NK-92 (cell line): ENCODE measurements around the gene ASIC4.

Source experiments
- DNase-seq: peaks from one replicate; lab custom pipeline; 2025; ENCODE audit not compliant: unreplicated experiment; lab: John Stamatoyannopoulos, UW

ASIC4 gene

GRCh38 chr2:219478916-219479315, 35.4 kb upstream of the ASIC4 start:
- DNase-seq: no peak

DNA sequence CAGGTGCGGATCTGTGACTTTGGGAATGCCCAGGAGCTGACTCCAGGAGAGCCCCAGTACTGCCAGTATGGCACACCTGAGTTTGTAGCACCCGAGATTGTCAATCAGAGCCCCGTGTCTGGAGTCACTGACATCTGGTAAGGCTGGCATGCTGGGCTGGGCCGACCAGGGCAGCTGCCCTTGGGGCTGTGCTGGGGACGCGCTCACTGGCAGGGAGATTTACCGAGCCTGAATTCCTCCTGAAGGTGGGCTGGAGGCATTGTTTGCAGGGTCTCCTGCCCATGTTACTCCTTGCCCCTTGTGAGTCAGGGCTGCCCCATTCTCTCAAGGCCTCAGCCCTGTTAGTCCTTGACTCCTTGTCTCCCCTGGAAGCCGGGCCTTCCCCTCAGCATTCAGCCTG, 34.3 kb upstream of the ASIC4 start:
- DNase-seq: no peak

GRCh38 chr2:219482674-219483405, 31.4 kb upstream of the ASIC4 start:
- no peak for DNase-seq

GRCh38 chr2:219483451-219484342, 30.6 kb upstream of the ASIC4 start:
- DNase-seq: no peak

DNA sequence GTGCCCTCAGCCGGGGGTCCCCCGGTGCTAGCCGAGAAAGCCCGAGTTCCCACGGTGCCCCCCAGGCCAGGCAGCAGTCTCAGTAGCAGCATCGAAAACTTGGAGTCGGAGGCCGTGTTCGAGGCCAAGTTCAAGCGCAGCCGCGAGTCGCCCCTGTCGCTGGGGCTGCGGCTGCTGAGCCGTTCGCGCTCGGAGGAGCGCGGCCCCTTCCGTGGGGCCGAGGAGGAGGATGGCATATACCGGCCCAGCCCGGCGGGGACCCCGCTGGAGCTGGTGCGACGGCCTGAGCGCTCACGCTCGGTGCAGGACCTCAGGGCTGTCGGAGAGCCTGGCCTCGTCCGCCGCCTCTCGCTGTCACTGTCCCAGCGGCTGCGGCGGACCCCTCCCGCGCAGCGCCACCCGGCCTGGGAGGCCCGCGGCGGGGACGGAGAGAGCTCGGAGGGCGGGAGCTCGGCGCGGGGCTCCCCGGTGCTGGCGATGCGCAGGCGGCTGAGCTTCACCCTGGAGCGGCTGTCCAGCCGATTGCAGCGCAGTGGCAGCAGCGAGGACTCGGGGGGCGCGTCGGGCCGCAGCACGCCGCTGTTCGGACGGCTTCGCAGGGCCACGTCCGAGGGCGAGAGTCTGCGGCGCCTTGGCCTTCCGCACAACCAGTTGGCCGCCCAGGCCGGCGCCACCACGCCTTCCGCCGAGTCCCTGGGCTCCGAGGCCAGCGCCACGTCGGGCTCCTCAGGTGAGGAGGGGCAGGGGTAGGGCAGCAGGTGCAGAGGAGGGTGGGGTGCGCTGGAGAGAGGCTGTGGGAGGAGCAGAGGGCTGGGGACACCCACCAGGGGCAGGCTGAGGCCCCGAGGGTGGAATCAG, 29.7 kb upstream of the ASIC4 start:
- no peak for DNase-seq

DNA sequence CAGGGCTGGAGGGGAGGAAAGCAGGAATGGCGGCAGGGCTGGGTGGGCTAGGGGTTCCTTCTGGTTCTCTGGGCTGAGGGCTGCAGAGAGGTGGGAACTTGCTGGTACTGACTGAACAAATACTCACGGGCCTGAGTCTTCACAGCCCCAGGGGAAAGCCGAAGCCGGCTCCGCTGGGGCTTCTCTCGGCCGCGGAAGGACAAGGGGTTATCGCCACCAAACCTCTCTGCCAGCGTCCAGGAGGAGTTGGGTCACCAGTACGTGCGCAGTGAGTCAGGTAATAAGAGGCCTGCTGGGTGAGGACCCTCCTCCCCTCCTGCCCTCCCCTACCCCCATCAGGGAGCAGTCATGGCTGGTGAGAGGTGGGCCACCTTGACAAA, 29.1 kb upstream of the ASIC4 start:
- no peak for DNase-seq

DNA sequence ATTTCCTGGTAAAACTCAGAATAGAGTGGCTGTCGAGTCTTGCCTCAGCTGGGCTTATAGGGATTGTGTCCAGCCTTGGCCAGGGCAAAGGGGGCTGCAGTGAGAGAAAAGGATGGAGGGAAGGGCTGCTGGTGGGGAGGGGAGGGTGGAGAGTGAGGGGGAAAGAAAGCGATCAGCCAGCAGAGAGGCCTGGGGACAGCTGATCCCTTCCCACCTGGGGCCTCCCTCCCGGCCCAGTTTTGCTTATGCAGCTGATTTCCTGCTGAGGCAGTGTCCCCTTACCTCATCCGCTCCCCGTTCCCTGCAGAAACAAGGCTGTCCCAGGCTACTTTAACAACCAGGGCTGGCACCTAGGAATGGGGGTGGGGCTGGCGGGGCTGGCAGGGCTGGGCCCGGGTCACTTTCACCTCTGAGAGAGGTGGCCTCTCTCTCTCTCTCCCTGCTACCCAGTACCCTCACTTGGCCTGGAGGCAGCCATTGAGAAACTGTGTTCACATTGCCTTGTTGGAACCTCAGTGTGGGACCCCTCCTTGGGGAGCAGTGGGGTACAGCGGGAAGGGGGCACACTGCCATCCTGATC, 27.8 kb upstream of the ASIC4 start:
- no peak for DNase-seq

GRCh38 chr2:219488149-219488843, 26.0 kb upstream of the ASIC4 start:
- no peak for DNase-seq

- no peak for DNase-seq
These were observed 25.5 kb upstream of the ASIC4 start for GRCh38 chr2:219488844-219489194.

DNA sequence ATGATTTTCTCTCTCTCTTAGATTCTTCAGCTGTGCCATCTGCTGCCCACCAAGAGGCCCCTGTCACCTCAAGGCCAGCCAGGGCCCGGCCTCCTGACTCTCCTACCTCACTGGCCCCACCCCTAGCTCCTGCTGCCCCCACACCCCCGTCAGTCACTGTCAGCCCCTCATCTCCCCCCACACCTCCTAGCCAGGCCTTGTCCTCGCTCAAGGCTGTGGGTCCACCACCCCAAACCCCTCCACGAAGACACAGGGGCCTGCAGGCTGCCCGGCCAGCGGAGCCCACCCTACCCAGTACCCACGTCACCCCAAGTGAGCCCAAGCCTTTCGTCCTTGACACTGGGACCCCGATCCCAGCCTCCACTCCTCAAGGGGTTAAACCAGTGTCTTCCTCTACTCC, 25.0 kb upstream of the ASIC4 start:
- DNase-seq: no peak

DNA sequence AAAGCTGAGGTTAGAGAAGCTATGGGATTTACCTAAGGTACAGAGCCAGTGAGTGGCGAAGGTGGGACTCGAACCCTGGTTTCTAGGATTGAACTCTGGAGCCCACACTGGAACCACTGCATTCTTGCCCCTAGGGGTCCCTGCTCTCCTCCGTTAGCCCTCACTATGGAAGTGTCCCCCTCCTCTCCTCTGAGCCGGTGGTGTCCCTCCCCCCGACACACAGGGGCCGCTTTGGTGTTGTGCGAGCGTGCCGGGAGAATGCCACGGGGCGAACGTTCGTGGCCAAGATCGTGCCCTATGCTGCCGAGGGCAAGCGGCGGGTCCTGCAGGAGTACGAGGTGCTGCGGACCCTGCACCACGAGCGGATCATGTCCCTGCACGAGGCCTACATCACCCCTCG, 24.1 kb upstream of the ASIC4 start:
- no peak for DNase-seq

DNA sequence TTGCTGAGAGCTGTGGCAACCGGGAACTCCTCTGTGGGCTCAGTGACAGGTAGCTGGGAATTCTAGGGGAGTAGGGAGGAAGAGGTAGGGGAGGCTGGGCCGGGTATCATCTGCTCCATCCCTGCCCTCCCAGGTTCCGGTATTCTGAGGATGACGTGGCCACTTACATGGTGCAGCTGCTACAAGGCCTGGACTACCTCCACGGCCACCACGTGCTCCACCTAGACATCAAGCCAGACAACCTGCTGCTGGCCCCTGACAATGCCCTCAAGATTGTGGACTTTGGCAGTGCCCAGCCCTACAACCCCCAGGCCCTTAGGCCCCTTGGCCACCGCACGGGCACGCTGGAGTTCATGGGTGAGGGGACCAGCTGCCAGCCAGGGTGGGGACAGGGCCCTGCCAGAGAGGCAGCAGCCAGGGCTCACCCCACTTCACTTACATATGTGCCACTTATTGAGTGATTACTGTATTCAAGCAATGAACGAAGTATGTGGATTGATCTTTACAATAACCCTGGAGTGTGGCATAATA, 23.6 kb upstream of the ASIC4 start:
- no peak for DNase-seq

DNA sequence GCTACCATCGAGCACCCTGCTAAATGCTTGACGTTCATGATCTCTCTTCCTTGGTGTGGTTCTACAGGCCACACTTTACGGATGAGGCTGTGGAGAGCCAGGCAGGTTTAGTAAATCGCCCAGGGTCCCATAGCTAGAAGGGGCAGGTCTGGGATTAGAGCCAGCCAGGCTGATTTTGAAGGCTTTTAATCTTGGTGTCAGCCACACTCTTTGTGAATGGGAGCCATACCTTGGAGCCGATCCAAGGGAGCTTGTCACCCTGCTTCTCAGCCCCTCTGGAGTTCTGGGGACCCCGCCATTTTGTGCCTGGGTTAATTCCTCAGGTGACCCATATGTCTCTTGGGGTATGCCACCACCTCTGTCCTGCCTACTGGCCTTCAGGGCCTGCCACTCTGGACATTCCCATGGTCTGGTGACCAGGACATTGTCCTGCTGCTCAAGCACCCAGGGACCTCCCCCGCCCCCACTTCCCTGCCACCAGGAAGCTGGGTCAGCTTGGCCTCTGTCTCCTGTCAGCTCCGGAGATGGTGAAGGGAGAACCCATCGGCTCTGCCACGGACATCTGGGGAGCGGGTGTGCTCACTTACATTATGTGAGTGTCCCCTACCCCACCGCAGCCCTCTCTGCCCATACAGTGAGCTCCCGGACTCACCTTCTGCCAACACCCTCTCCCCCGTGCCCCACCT, 22.9 kb upstream of the ASIC4 start:
- no peak for DNase-seq

GRCh38 chr2:219492575-219492974, 21.7 kb upstream of the ASIC4 start:
- DNase-seq: no peak

DNA sequence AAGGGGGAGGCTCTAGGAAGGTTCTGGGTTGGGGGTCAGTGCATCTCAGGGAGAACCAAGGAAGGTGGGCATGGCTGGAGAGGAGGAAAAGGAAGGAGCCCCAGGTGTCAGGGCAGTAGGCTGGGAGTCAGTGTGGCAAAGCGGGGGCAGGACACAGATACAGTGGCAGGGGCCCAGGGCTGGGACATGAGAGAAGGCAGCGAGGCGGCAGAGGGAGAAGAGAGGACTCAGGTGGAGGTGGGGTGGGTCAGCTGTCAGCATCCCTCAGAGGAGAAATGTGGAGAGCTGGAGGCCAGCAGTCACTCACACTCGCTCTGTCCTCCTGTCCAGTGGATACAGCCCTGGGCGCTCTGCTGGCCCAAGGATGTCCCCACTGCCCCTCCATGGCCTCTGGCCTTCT, 21.2 kb upstream of the ASIC4 start:
- DNase-seq: no peak

DNA sequence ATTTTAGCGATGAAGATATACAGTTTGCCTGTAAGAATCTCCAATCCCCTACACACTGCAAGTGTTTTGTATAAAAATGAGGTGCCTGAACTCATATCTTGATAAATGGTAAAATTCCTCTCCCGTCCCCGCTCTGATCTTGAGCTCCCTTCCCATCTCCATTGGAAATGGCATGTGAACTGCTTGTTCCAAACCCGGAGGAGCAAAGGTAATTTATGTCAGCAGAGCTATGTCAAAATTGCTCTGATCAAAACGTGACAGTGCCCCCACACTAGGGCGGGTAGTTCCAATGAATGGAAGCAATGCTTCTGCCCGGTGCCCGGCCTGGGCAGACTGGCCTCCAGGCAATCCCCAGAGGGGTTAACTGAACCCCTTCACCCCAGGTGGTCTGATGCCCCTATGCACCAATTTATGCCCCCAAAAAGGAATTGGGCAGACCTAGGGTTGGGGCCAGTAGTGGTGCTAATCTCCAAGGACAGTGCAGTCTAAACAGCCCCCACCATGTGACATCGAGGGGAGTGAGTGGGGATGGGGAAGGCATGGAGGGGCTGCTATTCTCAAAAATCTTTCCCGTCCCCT, 19.2 kb upstream of the ASIC4 start:
- DNase-seq: no peak

DNA sequence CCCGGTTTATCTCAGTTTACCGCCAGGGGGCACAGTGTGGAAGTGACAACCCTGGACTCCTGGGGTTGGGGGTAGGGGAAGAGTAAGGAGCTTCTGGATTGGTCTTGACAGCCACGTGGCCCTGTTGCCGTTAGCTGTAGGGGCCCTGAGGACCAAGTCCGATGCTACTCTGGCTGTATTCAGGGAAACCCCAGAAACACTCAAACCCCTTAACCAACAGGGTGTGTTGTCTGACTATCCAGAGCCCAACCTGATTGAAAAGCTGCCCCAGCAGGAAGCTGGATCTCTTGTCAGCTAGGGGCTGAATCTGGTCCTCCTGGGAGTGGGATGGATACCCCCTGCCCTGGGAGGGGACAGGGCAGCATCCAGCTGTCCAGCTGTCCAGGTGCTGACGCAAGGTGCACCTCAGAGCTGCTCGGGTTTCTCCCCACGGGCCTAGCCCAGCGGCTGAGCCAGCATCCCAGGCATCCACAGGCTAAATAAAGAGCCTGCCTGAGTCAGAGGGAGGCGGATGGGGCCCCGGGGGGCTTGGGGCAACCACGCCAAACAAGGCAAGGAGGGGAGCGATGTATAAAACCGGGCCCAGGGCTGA, 18.7 kb upstream of the ASIC4 start:
- no peak for DNase-seq

DNA sequence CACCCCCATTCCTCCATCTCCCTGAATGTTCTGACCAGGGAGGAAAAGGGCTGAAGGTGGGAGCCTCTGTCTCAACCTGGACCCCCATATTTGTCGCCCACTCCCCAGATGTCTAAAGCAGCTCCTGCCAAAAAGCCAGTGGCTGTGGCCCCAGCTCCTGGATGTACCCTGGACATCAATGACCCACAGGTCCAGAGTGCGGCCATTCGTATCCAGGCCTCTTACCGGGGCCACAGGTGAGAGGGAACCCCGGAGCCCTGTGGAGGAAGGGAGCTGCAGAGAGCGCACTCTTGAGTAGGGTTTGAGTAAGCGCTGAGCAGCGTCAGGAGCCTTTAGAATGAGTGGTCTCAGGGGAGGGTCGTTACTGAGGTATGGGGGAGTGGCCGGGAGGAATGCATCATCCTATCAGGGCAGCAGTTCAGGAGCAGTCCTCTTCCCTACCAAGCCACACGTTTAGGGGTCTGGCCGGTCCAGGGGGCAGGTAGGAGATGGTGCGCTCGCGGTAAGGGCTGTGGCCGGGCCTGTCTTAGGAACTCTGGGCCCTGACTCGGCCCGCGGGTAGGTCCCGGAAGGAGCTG, 17.9 kb upstream of the ASIC4 start:
- no peak for DNase-seq
